Measurements from ENCODE around the gene CERCAM.
A peak's percentile ranks its signal among the peaks of the same experiment; 100 is the strongest.
"Not testable (repeated sequence)": the region's sequence is repeated elsewhere in the genome, so short reads cannot be mapped to it uniquely, and the experiment has no call there.

CERCAM gene

GRCh38 chr9:128392302-128393144 lies 28.1 kb upstream of the CERCAM start:
- DNase-seq (ENCODE audit: low read depth in 1 of 2, low spot score in 1 of 2), result no peak

DNA sequence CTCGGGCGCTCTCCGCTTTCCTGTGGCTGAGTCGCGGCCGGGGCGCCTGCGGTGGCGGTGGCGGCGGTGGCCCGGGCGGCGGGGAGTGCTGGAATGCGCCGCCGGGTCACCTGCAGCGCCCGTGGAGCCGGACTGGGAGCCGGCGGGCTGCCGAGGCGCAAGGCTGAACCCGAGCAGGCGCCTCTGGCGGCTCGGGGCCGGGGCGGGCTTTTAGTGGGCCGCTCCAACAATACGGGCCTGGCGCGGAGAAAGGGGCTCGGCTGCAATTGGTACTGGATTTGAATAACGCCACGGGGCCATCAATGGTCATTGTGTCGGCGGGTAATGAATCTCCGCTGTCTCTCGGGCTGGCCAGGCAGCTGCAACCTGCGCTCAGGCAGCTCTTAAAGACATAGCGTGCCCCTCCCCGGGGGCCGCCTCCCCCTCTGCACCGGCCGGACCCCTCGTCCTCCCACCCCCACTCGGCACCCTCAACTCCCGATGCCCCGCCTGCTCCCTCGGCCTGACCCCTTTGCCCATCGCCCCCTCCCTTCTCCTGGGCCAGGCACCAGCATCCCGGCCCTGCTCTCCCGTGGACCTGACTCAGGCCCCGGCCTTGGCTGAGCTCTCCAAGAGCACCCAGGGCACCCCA lies 27.4 kb upstream of the CERCAM start:
- no peak for DNase-seq (ENCODE audit: low read depth in 1 of 2, low spot score in 1 of 2)

DNA sequence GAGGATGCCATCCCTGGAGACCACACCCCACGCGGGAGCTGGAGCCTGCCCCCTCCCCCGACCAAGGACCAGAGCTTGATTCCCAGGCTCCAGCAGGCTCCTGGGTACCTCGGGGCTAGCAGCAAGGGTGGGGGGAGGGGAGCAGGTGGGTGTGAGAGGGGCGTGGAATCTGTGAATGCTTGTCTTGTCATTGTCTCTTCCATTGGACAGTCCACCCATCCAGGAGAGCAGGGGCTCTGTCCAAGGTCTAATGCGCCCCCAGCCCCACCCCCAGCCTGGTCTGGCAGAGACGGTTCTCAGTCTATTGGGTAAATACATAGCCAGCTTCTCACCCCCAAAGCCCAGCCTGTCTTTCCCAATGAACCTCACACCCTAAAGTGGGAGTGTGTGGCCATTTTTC lies 26.7 kb upstream of the CERCAM start:
- DNase-seq (ENCODE audit: low read depth in 1 of 2, low spot score in 1 of 2), result no peak

GRCh38 chr9:128394379-128395168 lies 26.1 kb upstream of the CERCAM start:
- no peak for DNase-seq (ENCODE audit: low read depth in 1 of 2, low spot score in 1 of 2)

- no peak for DNase-seq (ENCODE audit: low read depth in 1 of 2, low spot score in 1 of 2)
These were observed 23.6 kb upstream of the CERCAM start for GRCh38 chr9:128396970-128397613.

GRCh38 chr9:128397831-128398230 lies 22.8 kb upstream of the CERCAM start:
- DNase-seq (ENCODE audit: low read depth in 1 of 2, low spot score in 1 of 2), result no peak

DNA sequence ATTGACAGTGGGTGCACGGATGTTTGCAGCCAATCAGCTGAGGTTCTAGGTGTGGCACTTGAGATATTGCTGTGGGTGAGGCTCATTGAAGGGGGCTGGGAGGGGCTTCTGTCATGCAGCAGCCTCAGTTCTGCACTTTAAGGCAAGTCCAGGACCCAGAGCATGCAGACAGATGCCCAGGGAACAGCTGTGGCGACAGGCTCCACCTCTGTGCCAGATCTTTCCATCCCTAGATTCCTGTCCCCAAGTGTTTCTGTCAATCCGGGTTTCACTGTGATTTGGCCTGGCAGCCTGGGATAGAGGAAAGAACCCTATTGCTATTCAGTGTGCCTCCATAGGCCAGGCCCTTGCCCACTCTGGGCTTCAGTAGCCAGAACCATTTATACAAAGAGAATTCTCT lies 20.8 kb upstream of the CERCAM start:
- no peak for DNase-seq (ENCODE audit: low read depth in 1 of 2, low spot score in 1 of 2)

DNA sequence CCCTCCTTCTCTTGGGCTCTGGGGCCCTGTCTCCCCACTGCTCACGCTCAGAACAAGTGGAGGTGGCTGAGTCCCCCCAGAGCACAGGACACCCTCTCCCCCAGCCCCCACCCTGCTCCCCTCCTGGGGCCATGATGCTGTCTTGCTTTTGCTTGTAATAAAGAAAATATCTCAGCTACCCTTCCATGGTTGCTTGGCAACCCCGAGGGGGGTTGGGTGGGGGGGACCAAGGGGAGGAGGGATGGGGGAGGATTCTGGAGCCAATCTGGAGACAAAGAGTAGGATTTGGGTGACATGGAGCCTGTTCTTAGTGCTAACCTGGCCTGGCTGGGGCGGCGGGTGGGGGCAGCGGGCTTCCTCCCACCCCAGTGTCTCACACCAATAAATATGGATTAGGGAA lies 16.1 kb upstream of the CERCAM start:
- no peak for DNase-seq (ENCODE audit: low read depth in 1 of 2, low spot score in 1 of 2)

DNA sequence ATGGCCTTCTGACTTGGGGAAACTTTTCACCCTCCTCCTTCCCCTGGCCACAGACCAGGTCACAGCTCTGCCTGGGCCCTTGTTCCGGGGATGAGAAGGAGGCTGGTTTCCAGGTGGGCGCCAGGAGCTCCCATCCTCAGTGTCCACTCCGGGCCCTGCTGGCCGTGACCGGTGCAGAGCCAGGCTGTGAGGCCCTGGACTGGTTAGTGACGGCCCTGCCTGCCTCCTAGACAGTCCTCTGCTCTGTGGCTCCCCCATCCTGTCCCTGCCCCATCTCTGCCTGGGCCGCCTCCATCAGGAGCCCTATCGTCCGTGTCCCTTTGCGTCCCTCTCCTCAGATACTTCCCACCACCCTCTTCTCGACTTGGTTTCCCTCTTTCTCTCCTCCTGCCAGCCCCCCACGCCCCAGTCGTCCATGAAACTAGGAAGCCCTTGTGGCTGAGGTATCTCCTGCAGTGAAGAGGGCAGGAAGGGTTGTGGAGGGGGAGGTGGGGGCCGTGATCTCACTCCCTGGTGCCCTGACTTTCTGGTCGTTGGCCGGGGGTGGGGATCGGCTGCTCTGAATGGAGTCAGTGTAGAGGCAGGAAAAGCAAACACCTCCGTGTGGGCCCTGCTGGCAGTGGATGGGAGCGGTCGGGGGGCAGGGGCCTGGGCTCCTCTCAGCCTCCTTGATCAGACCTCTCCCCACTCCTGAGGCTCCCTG lies 15.4 kb upstream of the CERCAM start:
- DNase-seq (ENCODE audit: low read depth in 1 of 2, low spot score in 1 of 2), result no peak

- DNase-seq (ENCODE audit: low read depth in 1 of 2, low spot score in 1 of 2), result no peak
These were observed 14.9 kb upstream of the CERCAM start for GRCh38 chr9:128405780-128406171.

- no peak for DNase-seq (ENCODE audit: low read depth in 1 of 2, low spot score in 1 of 2)
These were observed 13.7 kb upstream of the CERCAM start for GRCh38 chr9:128406848-128407391.

DNA sequence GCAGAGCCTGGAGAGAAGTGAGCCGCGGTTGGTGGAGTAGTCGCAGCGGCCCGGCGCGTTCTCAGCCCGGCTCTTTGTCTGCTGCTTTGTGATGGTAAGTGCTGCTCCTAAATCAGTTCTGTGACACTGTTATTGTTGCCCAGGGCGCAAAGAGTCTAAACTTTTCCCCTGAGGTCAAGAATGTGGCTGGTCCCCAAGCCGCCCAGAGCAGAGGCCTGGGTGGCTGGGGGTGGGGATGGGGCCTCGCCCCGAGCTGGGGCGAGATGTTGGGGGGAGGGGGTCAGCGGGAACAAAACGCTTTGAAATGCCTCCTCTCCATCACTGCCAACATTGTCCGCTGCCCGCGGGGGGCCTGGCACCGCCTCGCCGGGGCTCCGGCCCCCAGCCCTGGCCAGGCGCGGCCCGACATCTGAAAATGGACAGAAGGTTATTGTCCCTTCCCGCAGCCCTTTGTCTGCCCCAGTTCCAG lies 11.7 kb upstream of the CERCAM start:
- DNase-seq (ENCODE audit: low read depth in 1 of 2, low spot score in 1 of 2), result no peak

GRCh38 chr9:128409450-128409849 lies 11.2 kb upstream of the CERCAM start:
- DNase-seq (ENCODE audit: low read depth in 1 of 2, low spot score in 1 of 2), result no peak

DNA sequence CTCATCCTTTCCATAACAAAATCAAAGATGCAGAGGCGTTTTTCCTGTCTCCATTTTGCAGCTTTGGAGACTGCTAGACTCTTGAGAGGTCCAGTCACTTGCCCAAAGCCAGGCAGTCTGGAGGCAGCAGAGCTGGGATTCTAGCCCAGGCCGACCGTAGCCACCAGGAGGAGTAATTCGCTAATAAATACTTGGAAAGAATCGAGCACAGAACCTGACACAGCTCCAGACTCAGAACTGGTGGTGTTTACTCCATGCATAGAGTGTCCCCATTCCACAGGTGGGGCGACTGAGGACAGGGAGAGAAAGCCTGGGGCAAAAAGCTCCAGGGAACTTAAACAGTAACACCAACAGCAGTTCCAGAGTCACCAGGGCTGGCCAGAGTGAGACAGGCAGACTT lies 10.7 kb upstream of the CERCAM start:
- DNase-seq (ENCODE audit: low read depth in 1 of 2, low spot score in 1 of 2), result no peak

DNA sequence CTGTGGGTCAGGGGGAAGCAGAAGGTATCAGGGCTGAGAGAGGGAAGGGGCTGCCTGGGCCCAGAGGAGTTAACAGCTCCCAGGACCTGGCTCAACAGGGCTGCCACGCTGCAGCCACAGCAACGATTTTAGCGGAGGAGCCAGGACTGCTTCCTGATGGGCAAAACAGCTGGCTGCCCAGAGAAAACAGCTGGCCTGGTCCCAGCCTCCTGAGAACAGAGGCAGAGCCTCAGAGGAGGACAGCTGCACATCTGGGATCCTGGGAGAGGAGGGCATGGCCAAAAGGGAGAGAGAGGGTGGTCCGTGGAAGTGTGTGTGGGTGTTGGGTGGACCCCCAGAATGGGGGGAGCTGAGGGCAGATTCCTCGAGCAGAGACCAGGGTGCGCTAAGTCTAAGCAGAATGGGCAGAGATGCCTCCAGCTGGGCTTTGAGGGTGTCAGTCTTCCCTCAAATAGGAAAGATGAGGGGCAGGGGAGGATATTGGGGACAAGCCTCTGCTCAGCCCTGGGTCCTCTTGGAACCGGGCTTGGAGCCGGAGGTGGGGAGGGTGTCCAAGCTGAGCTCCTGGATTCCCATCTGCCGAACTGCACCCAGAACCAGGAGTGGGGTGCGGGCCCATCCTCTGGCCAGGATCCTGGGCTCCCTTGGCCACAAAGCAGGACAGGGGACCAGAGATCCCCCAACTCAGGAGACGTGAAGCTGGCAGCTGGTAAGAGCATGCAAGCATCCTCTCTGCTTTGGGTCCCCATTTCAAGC lies 9.1 kb upstream of the CERCAM start:
- DNase-seq (ENCODE audit: low read depth in 1 of 2, low spot score in 1 of 2), result no peak

GRCh38 chr9:128412120-128412790 lies 8.4 kb upstream of the CERCAM start:
- peak; percentile 16 to 25 for DNase-seq (ENCODE audit: low read depth in 1 of 2, low spot score in 1 of 2)

- DNase-seq (ENCODE audit: low read depth in 1 of 2, low spot score in 1 of 2), result not testable (repeated sequence)
These were observed 6.9 kb upstream of the CERCAM start for GRCh38 chr9:128413728-128414127.

- DNase-seq (ENCODE audit: low read depth in 1 of 2, low spot score in 1 of 2), result no peak
These were observed 6.2 kb upstream of the CERCAM start for GRCh38 chr9:128414461-128414860.

- DNase-seq (ENCODE audit: low read depth in 1 of 2, low spot score in 1 of 2), result no peak
These were observed 5.4 kb upstream of the CERCAM start for GRCh38 chr9:128415281-128415680.

Data from activated CD4-positive, alpha-beta T cell treated with anti-CD3 and anti-CD28 coated beads, Interleukin-2, amount 50 U/mL, for 24 hours (primary cell).